Inferior parietal cortex (tissue), 1 donor: ENCODE data around the gene FAM107A.

ENCODE experiments used
- DNase-seq: peaks from one replicate; pipeline ENCODE4 v3.0.0-alpha.2; 2016; ENCODE audit errors: extremely low spot score

FAM107A gene

DNA sequence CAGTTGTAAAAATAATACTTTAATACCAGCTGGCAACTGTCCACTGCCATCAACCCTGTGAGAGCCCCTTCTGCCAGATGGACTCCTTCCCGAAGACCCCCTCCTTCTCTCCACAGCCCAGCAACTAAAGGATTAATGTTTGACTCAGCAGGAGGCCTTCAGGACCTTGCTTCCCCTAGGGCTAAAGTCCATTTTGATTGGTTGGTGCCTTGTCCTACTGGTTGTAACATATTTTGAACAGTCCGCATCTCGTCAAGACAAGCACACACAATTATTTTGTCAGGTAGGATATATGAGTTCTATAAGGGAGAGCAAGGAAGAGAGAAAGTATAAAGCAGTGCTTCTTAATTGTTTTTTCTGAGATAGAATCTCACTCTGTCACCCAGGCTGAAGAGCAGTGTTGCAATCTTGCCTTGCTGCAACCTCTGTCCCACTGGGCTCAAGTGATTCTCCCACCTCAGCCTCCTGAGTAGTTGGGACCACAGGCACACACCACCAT, 58.9 kb downstream of the FAM107A start:
- no peak for DNase-seq

GRCh38 chr3:58514405-58514804, 62.8 kb downstream of the FAM107A start:
- no peak for DNase-seq
